Activated naive CD4-positive, alpha-beta T cell treated with anti-CD3 and anti-CD28 coated beads, Interleukin-2, amount 50 U/mL, for 24 hours (primary cell): ENCODE data around the gene RASGRF2.

ENCODE experiments used
- H3K27ac Mint-ChIP-seq: one replicate; pipeline ENCODE4 v1.8.0; 2021; ENCODE audit warnings: mild to moderate bottlenecking, mixed read lengths
- H3K27me3 Mint-ChIP-seq: one replicate; pipeline ENCODE4 v1.8.0; 2021; ENCODE audit warnings: mixed read lengths
- H3K36me3 Mint-ChIP-seq: one replicate; pipeline ENCODE4 v1.8.0; 2021; ENCODE audit warnings: mixed read lengths
- H3K4me1 Mint-ChIP-seq: one replicate; pipeline ENCODE4 v1.8.0; 2021; ENCODE audit warnings: mixed read lengths
- H3K4me3 Mint-ChIP-seq: one replicate; pipeline ENCODE4 v1.8.0; 2021; ENCODE audit warnings: mild to moderate bottlenecking, mixed read lengths
- H3K9me3 Mint-ChIP-seq: one replicate; pipeline ENCODE4 v1.8.0; 2021; ENCODE audit warnings: mixed read lengths

Gene RASGRF2

GRCh38 chr5:80961376-80962281 lies 1.5 kb downstream of the RASGRF2 start:
- peaks cover 2% of the 10 kb centered on the region for H3K36me3 Mint-ChIP-seq
- H3K4me1 Mint-ChIP-seq = peaks cover 71% of the 10 kb centered on the region
- peak overlapping the region; percentile 91 for H3K4me3 Mint-ChIP-seq

GRCh38 chr5:80962630-80963520 lies 2.7 kb downstream of the RASGRF2 start:
- H3K27ac Mint-ChIP-seq = peak overlapping the region; percentile 71
- no peaks in the 10 kb centered on the region for H3K9me3 Mint-ChIP-seq
- peaks cover 72% of the 10 kb centered on the region for H3K4me1 Mint-ChIP-seq
- peaks cover 2% of the 10 kb centered on the region for H3K36me3 Mint-ChIP-seq
- H3K27me3 Mint-ChIP-seq = no peaks in the 10 kb centered on the region
- peak overlapping the region; percentile 76 for H3K4me3 Mint-ChIP-seq

More at GRCh38 chr5:80961376-80962281, 1.5 kb downstream of the RASGRF2 start:
- no peaks in the 10 kb centered on the region for H3K9me3 Mint-ChIP-seq
- H3K27me3 Mint-ChIP-seq = no peaks in the 10 kb centered on the region
- H3K27ac Mint-ChIP-seq = peak overlapping the region; percentile 86

GRCh38 chr5:80963521-80963895 lies 3.3 kb downstream of the RASGRF2 start:
- Mint-ChIP-seq H3K36me3 (peaks cover 5% of the 10 kb centered on the region), H3K27me3 (no peaks in the 10 kb centered on the region), H3K4me1 (peaks cover 72% of the 10 kb centered on the region), H3K4me3 (peak overlapping the region; percentile 76), H3K27ac (peak overlapping the region; percentile 71), H3K9me3 (no peaks in the 10 kb centered on the region)

DNA sequence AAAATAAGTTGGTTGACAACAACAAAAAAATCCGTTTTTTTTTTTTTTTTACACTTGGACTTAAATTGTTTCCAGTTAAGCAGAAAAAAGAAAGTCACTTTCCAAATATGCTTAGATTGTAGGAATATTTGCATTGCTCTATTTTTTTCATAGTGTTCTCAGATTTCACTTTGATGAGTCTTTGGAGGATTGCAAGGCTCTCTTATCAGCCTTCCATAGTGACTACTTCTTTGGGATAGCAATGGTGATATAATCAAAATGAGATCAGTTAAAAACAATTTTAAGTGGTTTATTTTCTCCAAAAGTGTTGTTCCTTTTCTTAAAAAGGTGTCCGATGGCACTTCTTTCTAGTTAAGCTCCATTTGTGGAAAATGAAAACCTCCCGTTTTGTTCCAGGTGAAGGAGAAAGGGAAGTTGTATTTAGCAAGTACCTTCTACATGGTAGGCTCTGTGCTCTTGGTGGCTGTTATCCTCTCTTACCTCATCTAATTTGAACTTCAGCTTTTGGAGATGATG lies 3.9 kb downstream of the RASGRF2 start:
- Mint-ChIP-seq H3K27ac (peak overlapping the region; percentile 2), H3K36me3 (peaks cover 5% of the 10 kb centered on the region), H3K4me3 (peak overlapping the region; percentile 49), H3K4me1 (peaks cover 74% of the 10 kb centered on the region), H3K27me3 (no peaks in the 10 kb centered on the region), H3K9me3 (no peaks in the 10 kb centered on the region)

GRCh38 chr5:80964491-80964890 lies 4.3 kb downstream of the RASGRF2 start:
- Mint-ChIP-seq H3K27me3 (no peaks in the 10 kb centered on the region), H3K27ac (peak overlapping the region; percentile 69), H3K36me3 (peaks cover 5% of the 10 kb centered on the region), H3K9me3 (no peaks in the 10 kb centered on the region), H3K4me1 (peaks cover 71% of the 10 kb centered on the region), H3K4me3 (peak overlapping the region; percentile 49)

DNA sequence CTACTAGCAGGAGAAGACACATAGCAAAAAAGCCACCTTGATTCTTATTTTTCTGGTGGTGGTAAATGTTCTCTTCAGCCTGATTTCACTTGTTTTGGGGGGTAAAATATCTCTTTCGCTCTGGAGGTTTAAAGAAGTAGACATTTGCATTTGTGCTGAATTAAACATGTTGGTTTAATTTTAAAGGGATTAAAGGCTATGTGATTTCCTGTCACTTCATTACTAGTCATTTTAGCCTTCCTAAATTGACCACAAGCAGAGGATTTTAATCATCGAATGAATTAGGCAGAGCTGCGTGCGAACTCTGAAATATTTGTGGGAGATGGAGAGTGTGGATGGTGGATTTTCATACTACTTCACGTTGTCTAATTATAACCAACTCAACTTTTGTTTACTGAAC lies 4.8 kb downstream of the RASGRF2 start:
- H3K27ac Mint-ChIP-seq = peak overlapping the region; percentile 69

GRCh38 chr5:80967500-80968181 lies 7.5 kb downstream of the RASGRF2 start:
- peaks cover 9% of the 10 kb centered on the region for H3K36me3 Mint-ChIP-seq
- peak overlapping the region; percentile 89 for H3K27ac Mint-ChIP-seq
- H3K4me1 Mint-ChIP-seq = peaks cover 79% of the 10 kb centered on the region
- no peaks in the 10 kb centered on the region for H3K27me3 Mint-ChIP-seq
- H3K4me3 Mint-ChIP-seq = peak overlapping the region; percentile 16
- no peaks in the 10 kb centered on the region for H3K9me3 Mint-ChIP-seq

More for the DNA sequence above, 4.8 kb downstream of the RASGRF2 start:
- no peaks in the 10 kb centered on the region for H3K27me3 Mint-ChIP-seq
- H3K9me3 Mint-ChIP-seq = no peaks in the 10 kb centered on the region
- peaks cover 5% of the 10 kb centered on the region for H3K36me3 Mint-ChIP-seq
- H3K4me3 Mint-ChIP-seq = peak overlapping the region; percentile 49
- H3K4me1 Mint-ChIP-seq = peaks cover 68% of the 10 kb centered on the region

GRCh38 chr5:80973027-80973426 lies 12.9 kb downstream of the RASGRF2 start:
- Mint-ChIP-seq H3K4me1 (peaks cover 82% of the 10 kb centered on the region), H3K27me3 (no peaks in the 10 kb centered on the region), H3K9me3 (no peaks in the 10 kb centered on the region), H3K27ac (peak overlapping the region; percentile 64), H3K4me3 (no peak overlapping the region), H3K36me3 (peaks cover 10% of the 10 kb centered on the region)

DNA sequence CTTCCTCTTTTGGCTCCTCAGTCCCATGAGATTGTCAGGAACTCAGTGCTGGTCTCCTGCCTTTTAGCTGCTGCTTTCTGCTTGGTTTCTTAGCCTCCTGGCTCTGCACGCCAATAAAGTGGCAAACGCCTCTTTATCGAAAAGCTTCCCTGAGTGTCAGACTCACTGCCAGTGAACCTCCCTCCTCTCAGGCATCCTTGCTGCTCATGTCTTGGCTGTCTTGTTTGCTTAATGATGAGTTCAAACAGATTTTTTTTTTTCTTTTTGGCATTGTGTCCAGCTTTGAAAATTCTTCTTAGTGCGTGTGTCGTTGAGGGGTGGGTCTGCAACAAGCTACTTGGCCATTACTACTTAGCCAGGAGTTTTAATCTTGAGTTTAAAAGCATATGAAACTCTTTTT lies 14.9 kb downstream of the RASGRF2 start:
- Mint-ChIP-seq H3K9me3 (no peaks in the 10 kb centered on the region), H3K4me1 (peaks cover 90% of the 10 kb centered on the region), H3K27me3 (no peaks in the 10 kb centered on the region), H3K4me3 (no peak overlapping the region), H3K27ac (no peak overlapping the region), H3K36me3 (peaks cover 6% of the 10 kb centered on the region)

DNA sequence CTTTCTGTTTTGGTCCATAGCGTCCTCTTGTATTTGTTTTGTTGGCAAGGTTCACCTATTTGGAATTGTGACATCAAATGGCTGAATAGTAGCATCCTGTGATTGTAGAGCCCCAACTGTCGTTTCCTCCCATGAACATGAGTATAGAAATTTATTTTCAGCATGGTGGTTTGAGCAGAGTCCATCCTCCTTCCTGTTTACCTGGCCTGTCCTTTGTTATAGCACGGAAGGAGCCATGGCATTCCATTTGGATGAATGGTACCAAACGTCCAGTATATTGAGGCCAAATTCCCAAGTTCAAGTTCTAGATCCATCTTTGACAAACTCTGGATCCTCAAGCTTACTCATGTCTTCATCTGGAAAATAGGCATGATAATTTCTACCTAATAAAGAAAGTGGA lies 16.8 kb downstream of the RASGRF2 start:
- Mint-ChIP-seq H3K27ac (peak overlapping the region; percentile 32), H3K9me3 (no peaks in the 10 kb centered on the region), H3K4me1 (peaks cover 91% of the 10 kb centered on the region), H3K4me3 (no peak overlapping the region), H3K36me3 (peaks cover 3% of the 10 kb centered on the region), H3K27me3 (no peaks in the 10 kb centered on the region)

GRCh38 chr5:80977764-80978163 lies 17.6 kb downstream of the RASGRF2 start:
- H3K4me1 Mint-ChIP-seq = peaks cover 88% of the 10 kb centered on the region
- H3K9me3 Mint-ChIP-seq = no peaks in the 10 kb centered on the region
- peaks cover 7% of the 10 kb centered on the region for H3K36me3 Mint-ChIP-seq
- no peak overlapping the region for H3K4me3 Mint-ChIP-seq
- H3K27ac Mint-ChIP-seq = no peak overlapping the region
- H3K27me3 Mint-ChIP-seq = no peaks in the 10 kb centered on the region

DNA sequence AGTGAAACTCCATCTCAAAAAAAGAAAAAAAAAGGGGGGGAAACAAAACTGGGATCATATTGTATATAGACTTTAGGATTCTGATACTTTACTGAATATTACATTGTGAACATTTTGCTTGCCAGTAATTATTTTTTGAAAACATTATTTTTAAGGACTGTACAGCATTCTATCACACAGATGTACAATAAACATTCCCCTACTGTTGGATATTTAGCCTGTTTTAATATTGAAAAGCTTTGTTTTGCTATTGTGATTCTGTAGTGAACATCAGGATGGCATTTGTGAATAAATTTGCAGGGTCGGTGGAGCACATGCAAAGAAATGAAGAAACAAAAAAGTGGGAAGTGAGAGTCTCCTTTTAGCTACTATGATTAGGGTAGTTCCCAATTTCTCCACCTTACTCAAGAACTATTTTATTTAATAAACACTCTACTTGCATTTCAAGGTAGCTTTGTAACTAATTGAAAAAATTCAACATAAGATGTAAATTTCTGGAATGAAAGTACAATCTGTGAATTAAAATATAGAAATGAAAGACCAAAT lies 18.7 kb downstream of the RASGRF2 start:
- peaks cover 5% of the 10 kb centered on the region for H3K36me3 Mint-ChIP-seq
- H3K4me1 Mint-ChIP-seq = peaks cover 87% of the 10 kb centered on the region
- no peaks in the 10 kb centered on the region for H3K27me3 Mint-ChIP-seq
- no peaks in the 10 kb centered on the region for H3K9me3 Mint-ChIP-seq
- H3K4me3 Mint-ChIP-seq = no peak overlapping the region
- H3K27ac Mint-ChIP-seq = peak overlapping the region; percentile 90

GRCh38 chr5:80982093-80982492 lies 21.9 kb downstream of the RASGRF2 start:
- Mint-ChIP-seq H3K4me1 (peaks cover 88% of the 10 kb centered on the region), H3K27me3 (no peaks in the 10 kb centered on the region), H3K4me3 (no peak overlapping the region), H3K9me3 (no peaks in the 10 kb centered on the region), H3K27ac (peak overlapping the region; percentile 66), H3K36me3 (peaks cover 7% of the 10 kb centered on the region)

DNA sequence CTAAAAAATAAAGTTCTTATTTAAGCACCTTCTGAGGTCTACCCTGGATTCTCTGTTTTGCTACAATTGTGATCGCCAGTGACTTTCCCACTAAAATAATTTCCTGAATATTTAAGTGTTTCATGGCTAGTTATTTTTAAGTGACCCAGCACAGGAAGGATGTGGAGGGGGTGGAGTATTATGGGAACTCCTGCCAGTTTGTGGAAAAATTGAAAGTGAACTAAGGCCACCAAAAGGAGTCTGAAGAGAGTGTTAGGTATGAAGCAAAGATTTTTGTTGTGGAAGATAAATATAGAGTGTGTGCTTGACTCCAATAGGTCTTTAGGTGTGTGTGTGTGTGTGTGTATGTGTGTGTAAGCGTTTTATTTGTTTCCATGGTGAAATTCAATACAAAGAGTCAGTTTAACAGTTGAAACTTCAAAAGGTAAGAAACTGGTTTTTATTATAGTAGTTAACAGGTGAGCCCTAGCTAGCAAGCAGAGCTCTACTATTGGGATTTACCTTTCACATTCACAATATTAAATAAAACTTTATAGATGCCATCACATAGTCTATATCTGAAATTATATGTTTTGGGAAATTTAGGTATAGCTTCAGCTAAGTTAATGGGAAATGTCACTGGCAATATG lies 25.6 kb downstream of the RASGRF2 start:
- Mint-ChIP-seq H3K4me1 (peaks cover 89% of the 10 kb centered on the region), H3K9me3 (no peaks in the 10 kb centered on the region), H3K27me3 (no peaks in the 10 kb centered on the region), H3K27ac (peak overlapping the region; percentile 82), H3K36me3 (peaks cover 8% of the 10 kb centered on the region), H3K4me3 (peak overlapping the region; percentile 6)
